ENCODE measurements around the gene DNAAF1. TPM values are rescaled to one million over a fixed set of nuclear protein-coding genes. Genes with fewer than 3 reads are reported as not detected.

Gene DNAAF1
- total and polyA plus RNA-seq, 2 of the 8 experiments (the other 6 are each of a cell fraction or from before 2014, with no cell fraction given): 0.09 to 0.15 TPM

DNA sequence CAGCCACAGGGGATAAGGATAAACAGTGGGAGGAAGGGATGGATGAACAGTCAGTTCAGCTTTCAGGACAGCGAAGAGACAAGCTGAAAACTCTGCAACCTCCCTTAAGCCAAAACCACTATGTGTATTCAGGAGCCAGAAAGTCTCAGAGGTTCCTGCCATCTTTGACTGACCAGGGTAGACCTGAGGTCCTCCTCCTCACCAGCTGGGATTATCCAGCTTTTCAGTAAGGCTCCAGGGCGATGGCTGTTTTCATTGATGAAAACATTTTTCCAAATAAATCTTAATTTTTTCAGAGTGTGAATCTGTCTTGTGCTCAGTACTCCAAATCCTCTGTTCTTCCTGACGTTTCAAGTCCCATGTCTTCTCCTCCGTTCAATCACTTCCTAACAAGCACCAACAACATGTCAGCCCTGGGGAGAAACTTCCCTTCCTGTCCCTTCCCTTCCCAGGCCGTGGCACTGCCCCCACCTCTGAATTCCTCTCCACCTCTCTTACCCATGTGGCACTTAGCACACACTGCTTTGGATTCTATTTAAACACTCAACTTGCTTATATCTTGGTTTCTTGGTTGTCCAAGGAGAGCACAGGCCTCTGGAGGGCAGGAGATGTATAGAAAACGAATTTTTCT lies 5.4 kb upstream of the DNAAF1 start:
- Histone ChIP-seq H3K23ac (ENCODE audit: insufficient read length) (no peak overlapping the region), H2BK15ac (ENCODE audit: low read length) (no peak overlapping the region), H2AFZ (ENCODE audit: low read length) (no peak overlapping the region), H3K4ac (replicated peaks; ENCODE audit: insufficient read length, low read depth, low read length) (no peak overlapping the region), H3K4me1 (replicated peaks in 1 of 4; ENCODE audit: control insufficient read depth in 3 of 4, insufficient read depth in 4 of 4, low read length in 3 of 4) (peaks cover 11 to 28% (median 18%) of the 10 kb centered on the region in 4 experiments), H4K91ac (replicated peaks; ENCODE audit: insufficient read length, low read length) (no peak overlapping the region), H3K9me3 (ENCODE audit: insufficient read depth in 2 of 2, low read depth in 1 of 2, low read length in 1 of 2) (no peaks in the 10 kb centered on the region), H3K56ac (replicated peaks; ENCODE audit: insufficient read length, low read depth, low read length) (no peak overlapping the region), H2AK5ac (ENCODE audit: low read depth, low read length) (no peak overlapping the region), H3K14ac (ENCODE audit: insufficient read length) (no peak overlapping the region), H3K23me2 (ENCODE audit: low read depth, low read length) (peaks cover 4% of the 10 kb centered on the region; the same call in 1 of the 2 replicates), H3K27ac (ENCODE audit: low read depth, low read length) (no peak overlapping the region), H3K18ac (ENCODE audit: extremely low read depth, low read length) (no peak overlapping the region; the same call in 1 of the 2 replicates), H3K79me2 (ENCODE audit: control insufficient read depth in 1 of 2, insufficient read depth in 2 of 2, low read length in 2 of 2) (peaks cover 5 to 86% of the 10 kb centered on the region in 2 experiments; a peak in 3 of 4 replicates), H3K4me2 (ENCODE audit: insufficient read depth in 1 of 2, low read depth in 2 of 2, low read length in 2 of 2) (peak overlapping the region in 1 of 2 experiments; percentile 31; a peak in 1 of 4 replicates), H4K8ac (ENCODE audit: extremely low read depth, insufficient read depth, low read length) (no peak overlapping the region), H3K4me3 (ENCODE audit: extremely low read depth in 1 of 4, insufficient read depth in 2 of 4, low read depth in 3 of 4, low read length in 4 of 4) (no peak overlapping the region), H2BK12ac (ENCODE audit: low read depth, low read length) (no peak overlapping the region), H3K36me3 (ENCODE audit: control insufficient read depth in 2 of 4, insufficient read depth in 4 of 4, low read length in 3 of 4) (peaks cover 0 to 3% (median 0%) of the 10 kb centered on the region in 4 experiments; a peak in 1 of 8 replicates), H3K27me3 (replicated peaks in 1 of 4; ENCODE audit: control insufficient read depth in 3 of 4, extremely low read depth in 1 of 4, insufficient read depth in 3 of 4, low read length in 3 of 4) (no peaks in the 10 kb centered on the region), H2BK20ac (ENCODE audit: low read length) (no peak overlapping the region), H3K79me1 (ENCODE audit: low read depth, low read length) (peaks cover 15% of the 10 kb centered on the region), H4K20me1 (replicated peaks in 1 of 2; ENCODE audit: control insufficient read depth in 1 of 2, insufficient read depth in 2 of 2, low read length in 2 of 2) (peaks cover 3 to 14% of the 10 kb centered on the region in 2 experiments), H2BK120ac (replicated peaks; ENCODE audit: low read depth, low read length) (no peak overlapping the region), H2BK5ac (ENCODE audit: low read depth, low read length) (no peak overlapping the region), H3K9ac (replicated peaks in 1 of 4; ENCODE audit: extremely low read depth in 1 of 4, low read depth in 3 of 4, low read length in 3 of 4) (0 out of 7 replicates have a peak overlapping the region, but pooled peaks of 1 of the 4 experiments have one; percentile 26), H4K5ac (ENCODE audit: insufficient read length, low read depth, low read length) (no peak overlapping the region)
- no peak for DNase-seq (ENCODE audit: low read depth in 1 of 2, low spot score in 2 of 2)
- ChIA-PET POLR2A (ENCODE audit: partially characterized antibody) (interaction anchor here (0.9 to 2.7 kb wide), 2 partner anchors 23 kb away, joined by 3 to 9 read pairs; partner anchors contain the start of gene MBTPS1), CTCF (ENCODE audit: partially characterized antibody) (interaction anchor here (0.7 to 4.9 kb wide), 13 partner anchors 19 to 161 kb away, joined by 3 to 44 read pairs (median 4); partner anchors contain the start of genes MBTPS1 and TAF1C)
- WGBS, 2 experiments (ENCODE audit: extremely low coverage in 1 of 2, insufficient coverage in 1 of 2, insufficient read length in 1 of 2, insufficient replicate concordance in 2 of 2, low coverage in 1 of 2, low lambda C conversion rate in 2 of 2, missing lambda C conversion rate in 1 of 2): 82% methylated on average over 6 of the region's 6 CpGs; no CpG with 5 or more reads in 1 of the 2 experiments
- no peak for FAIRE-seq
- TF ChIP-seq GABPA (IDR thresholded peaks at IDR 0.05; ENCODE audit: borderline replicate concordance, insufficient read depth, low read length): no peak
- no peak for TF ChIP-seq KDM1A (IDR thresholded peaks at IDR 0.05; ENCODE audit: borderline replicate concordance, low read length)
- TF ChIP-seq, protein P1, sequence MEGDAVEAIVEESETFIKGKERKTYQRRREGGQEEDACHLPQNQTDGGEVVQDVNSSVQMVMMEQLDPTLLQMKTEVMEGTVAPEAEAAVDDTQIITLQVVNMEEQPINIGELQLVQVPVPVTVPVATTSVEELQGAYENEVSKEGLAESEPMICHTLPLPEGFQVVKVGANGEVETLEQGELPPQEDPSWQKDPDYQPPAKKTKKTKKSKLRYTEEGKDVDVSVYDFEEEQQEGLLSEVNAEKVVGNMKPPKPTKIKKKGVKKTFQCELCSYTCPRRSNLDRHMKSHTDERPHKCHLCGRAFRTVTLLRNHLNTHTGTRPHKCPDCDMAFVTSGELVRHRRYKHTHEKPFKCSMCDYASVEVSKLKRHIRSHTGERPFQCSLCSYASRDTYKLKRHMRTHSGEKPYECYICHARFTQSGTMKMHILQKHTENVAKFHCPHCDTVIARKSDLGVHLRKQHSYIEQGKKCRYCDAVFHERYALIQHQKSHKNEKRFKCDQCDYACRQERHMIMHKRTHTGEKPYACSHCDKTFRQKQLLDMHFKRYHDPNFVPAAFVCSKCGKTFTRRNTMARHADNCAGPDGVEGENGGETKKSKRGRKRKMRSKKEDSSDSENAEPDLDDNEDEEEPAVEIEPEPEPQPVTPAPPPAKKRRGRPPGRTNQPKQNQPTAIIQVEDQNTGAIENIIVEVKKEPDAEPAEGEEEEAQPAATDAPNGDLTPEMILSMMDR (IDR thresholded peaks at IDR 0.05; ENCODE audit: control extremely low read depth in 1 of 3, insufficient read depth in 1 of 3, low read depth in 1 of 3, low read length in 3 of 3): no peak
- no peak for TF ChIP-seq RNF2 (IDR thresholded peaks at IDR 0.05; ENCODE audit: borderline replicate concordance, low read depth, low read length, missing control alignments, poor library complexity, severe bottlenecking)
- TF ChIP-seq TAF7 (optimal IDR thresholded peaks at IDR 0.05; ENCODE audit: borderline replicate concordance, low read depth, low read length): no peak
- TF ChIP-seq CBX5 (IDR thresholded peaks at IDR 0.05; ENCODE audit: low read depth, low read length): no peak
- TF ChIP-seq, protein P2, sequence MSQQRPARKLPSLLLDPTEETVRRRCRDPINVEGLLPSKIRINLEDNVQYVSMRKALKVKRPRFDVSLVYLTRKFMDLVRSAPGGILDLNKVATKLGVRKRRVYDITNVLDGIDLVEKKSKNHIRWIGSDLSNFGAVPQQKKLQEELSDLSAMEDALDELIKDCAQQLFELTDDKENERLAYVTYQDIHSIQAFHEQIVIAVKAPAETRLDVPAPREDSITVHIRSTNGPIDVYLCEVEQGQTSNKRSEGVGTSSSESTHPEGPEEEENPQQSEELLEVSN (IDR thresholded peaks at IDR 0.05): no peak
- no peak for TF ChIP-seq CREB1 (IDR thresholded peaks at IDR 0.05)

All from H1 (cell line).